Umbilical cord (tissue), 2 donors: ENCODE results near the gene IGF2R. TPM values are rescaled to one million over a fixed set of nuclear protein-coding genes. Genes with fewer than 3 reads are reported as not detected.
"Not testable (repeated sequence)": the region's sequence is repeated elsewhere in the genome, so short reads cannot be mapped to it uniquely, and the experiment has no call there.

Experiments used
- DNase-seq: peaks from one replicate; pipeline ENCODE4 v3.0.0-alpha.2; 2015; ENCODE audit warnings: low spot score
- total RNA-seq: library from RNA; depleted of rRNA; stranded (reverse); fragments of >200 nt; gene quantifications from one replicate; pipeline ENCODE4 v1.2.3, GENCODE V29; 2014; ENCODE audit warnings: low replicate concordance; ENCODE audit not compliant: insufficient read depth

The IGF2R gene
- total RNA-seq, 1 donor from 2014 or later, result 54.2 TPM

GRCh38 chr6:160071805-160072690 lies 103.2 kb downstream of the IGF2R start:
- DNase-seq, result no peak

- DNase-seq, result no peak
Observed at GRCh38 chr6:160073272-160073671, 104.4 kb downstream of the IGF2R start.

GRCh38 chr6:160076009-160076408 lies 107.1 kb downstream of the IGF2R start:
- DNase-seq, result no peak

- DNase-seq, result no peak
Observed at GRCh38 chr6:160077024-160077423, 108.1 kb downstream of the IGF2R start.

- no peak for DNase-seq
Observed at GRCh38 chr6:160077526-160077925, 108.6 kb downstream of the IGF2R start.

GRCh38 chr6:160078883-160079685 lies 110.2 kb downstream of the IGF2R start:
- DNase-seq, result no peak

- DNase-seq, result no peak
Observed at GRCh38 chr6:160079686-160080043, 110.8 kb downstream of the IGF2R start.

- DNase-seq, result no peak
Observed at GRCh38 chr6:160080097-160080496, 111.2 kb downstream of the IGF2R start.

- no peak for DNase-seq
Observed at GRCh38 chr6:160081398-160081797, 112.5 kb downstream of the IGF2R start.

GRCh38 chr6:160082627-160083026 lies 113.7 kb downstream of the IGF2R start:
- no peak for DNase-seq

- no peak for DNase-seq
Observed at GRCh38 chr6:160084198-160084776, 115.4 kb downstream of the IGF2R start.

GRCh38 chr6:160085226-160085625 lies 116.3 kb downstream of the IGF2R start:
- DNase-seq, result no peak

- no peak for DNase-seq
Observed at GRCh38 chr6:160085713-160086505, 117.0 kb downstream of the IGF2R start.

- no peak for DNase-seq
Observed at GRCh38 chr6:160086754-160087153, 117.9 kb downstream of the IGF2R start.

- peak; percentile 88 for DNase-seq
Observed at GRCh38 chr6:160088069-160088783, 119.3 kb downstream of the IGF2R start.

- DNase-seq, result no peak
Observed at GRCh38 chr6:160088784-160089533, 120.1 kb downstream of the IGF2R start.

- DNase-seq, result no peak
Observed at GRCh38 chr6:160089534-160089897, 120.6 kb downstream of the IGF2R start.

GRCh38 chr6:160090442-160091239 lies 121.8 kb downstream of the IGF2R start:
- not testable (repeated sequence) for DNase-seq

GRCh38 chr6:160092176-160092575 lies 123.3 kb downstream of the IGF2R start:
- DNase-seq, result not testable (repeated sequence)
